GM12873 (cell line): Measurements from ENCODE around the gene MUC20.

Experiments
- CTCF ChIP-seq: IDR thresholded peaks from 2 replicates; pipeline ENCODE4 v1.5.1; 2012; ENCODE audit warnings: low read depth, mild to moderate bottlenecking, moderate library complexity, low read length, control low read depth; ENCODE audit not compliant: insufficient read depth; ENCODE audit errors: missing control alignments

Gene MUC20

GRCh38 chr3:195727606-195728195 lies 6.9 kb downstream of the MUC20 start:
- no peak for TF ChIP-seq CTCF

- no peak for TF ChIP-seq CTCF
Measured at GRCh38 chr3:195729476-195730251, 8.9 kb downstream of the MUC20 start.

GRCh38 chr3:195731356-195731905 lies 10.7 kb downstream of the MUC20 start:
- TF ChIP-seq CTCF = no peak

DNA sequence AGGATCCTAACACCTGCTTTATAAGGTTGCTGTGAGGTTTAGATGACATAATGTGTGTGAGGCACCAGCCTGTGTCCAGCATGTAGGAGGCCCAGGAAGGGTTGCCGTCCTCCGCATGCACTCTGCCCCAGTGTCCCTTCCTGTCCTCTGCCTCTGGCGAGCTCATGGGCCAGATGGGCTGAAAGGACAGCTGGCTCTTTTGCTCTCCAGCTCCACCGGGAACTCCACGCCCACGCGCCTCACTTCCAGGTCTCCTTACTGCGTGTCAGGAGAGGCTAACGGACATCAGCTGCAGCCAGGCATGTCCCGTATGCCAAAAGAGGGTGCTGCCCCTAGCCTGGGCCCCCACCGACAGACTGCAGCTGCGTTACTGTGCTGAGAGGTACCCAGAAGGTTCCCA lies 12.2 kb downstream of the MUC20 start:
- no peak for TF ChIP-seq CTCF

GRCh38 chr3:195735036-195735695 lies 14.4 kb downstream of the MUC20 start:
- no peak for TF ChIP-seq CTCF

DNA sequence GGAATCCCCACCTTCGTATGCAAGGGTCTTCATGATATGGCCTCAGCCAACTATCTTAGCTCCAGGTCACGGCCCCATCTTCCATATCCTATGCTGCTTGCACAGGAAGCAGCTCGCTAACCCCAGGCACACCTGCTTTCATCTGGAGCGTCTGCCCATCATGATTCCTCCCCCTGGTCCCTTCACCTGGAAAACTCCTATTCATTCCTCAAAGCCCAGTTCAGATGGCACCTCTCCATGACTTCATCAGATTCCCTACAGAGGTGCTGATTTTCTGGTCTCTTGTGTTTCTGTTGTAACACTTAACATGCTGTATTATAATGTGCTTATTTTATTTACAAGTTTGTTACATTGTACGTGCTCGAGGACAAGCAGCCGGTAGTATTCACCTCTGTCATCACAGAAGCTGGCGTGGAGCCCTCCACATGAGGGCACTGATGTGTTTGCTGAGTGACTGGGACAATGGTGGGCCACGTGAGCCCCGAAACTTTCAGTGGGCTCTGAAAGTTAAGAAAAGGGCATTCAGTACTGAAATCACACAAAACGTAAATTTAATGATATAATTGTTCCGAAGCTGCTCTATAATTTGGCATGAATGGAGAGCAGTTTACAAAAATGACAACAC lies 16.2 kb downstream of the MUC20 start:
- TF ChIP-seq CTCF = no peak
